Neural cell (in vitro differentiated cells): ENCODE results near the gene TMEM43. TPM values are rescaled to one million over a fixed set of nuclear protein-coding genes. Genes with fewer than 3 reads are reported as not detected.

ENCODE experiments used
- H2AFZ ChIP-seq: fragments of 200-600, 300-800 bp; sonication (generic), shearing (Covaris generic); 2 replicates; pipeline ENCODE4 v1.6.0; 2014; ENCODE audit warnings: low read depth, mild to moderate bottlenecking, antibody characterized with exemption, low read length, moderate library complexity
- H3F3A ChIP-seq: fragments of 200-600 bp; shearing (Covaris generic); 2 replicates; pipeline ENCODE4 v1.6.1; 2016; ENCODE audit warnings: mild to moderate bottlenecking, moderate library complexity, mixed read lengths, antibody characterized with exemption, low read length; ENCODE audit not compliant: insufficient read depth, poor library complexity, severe bottlenecking
- H3K27ac ChIP-seq: fragments of 200-600, 300-800 bp; sonication (generic), shearing (Covaris generic); 2 replicates; pipeline ENCODE4 v1.5.1; 2014; ENCODE audit warnings: mild to moderate bottlenecking, low read length, moderate library complexity
- H3K27me3 ChIP-seq: fragments of 300-800, 200-600 bp; sonication (generic), shearing (Covaris generic); 2 replicates; pipeline ENCODE4 v1.6.0; 2014; ENCODE audit warnings: mild to moderate bottlenecking, low read depth, low read length, moderate library complexity; ENCODE audit not compliant: insufficient read depth
- H3K36me3 ChIP-seq: fragments of 300-800, 200-600 bp; sonication (generic), shearing (Covaris generic); 2 replicates; pipeline ENCODE4 v1.5.1; 2014; ENCODE audit warnings: mild to moderate bottlenecking, antibody characterized with exemption, low read length, moderate library complexity; ENCODE audit not compliant: insufficient read depth
- H3K4me2 ChIP-seq: fragments of 300-800, 200-600 bp; sonication (generic), shearing (Covaris generic); 2 replicates; pipeline ENCODE4 v1.6.0; 2014; ENCODE audit warnings: mild to moderate bottlenecking, low read length
- H3K4me3 ChIP-seq: fragments of 300-800, 200-600 bp; sonication (generic), shearing (Covaris generic); 2 replicates; pipeline ENCODE4 v1.5.1; 2014; ENCODE audit warnings: mild to moderate bottlenecking, low read length, moderate library complexity
- H3K79me2 ChIP-seq: fragments of 200-600 bp; shearing (Covaris generic); replicated peaks from 2 replicates; pipeline ENCODE4 v1.6.0; 2014; ENCODE audit warnings: mild to moderate bottlenecking, low read length, moderate library complexity; ENCODE audit not compliant: insufficient read depth
- H3K9ac ChIP-seq: fragments of 300-800, 200-600 bp; sonication (generic), shearing (Covaris generic); 2 replicates; pipeline ENCODE4 v1.6.1; 2016; ENCODE audit warnings: mild to moderate bottlenecking, low read length, mixed read lengths
- H3K9me2 ChIP-seq: fragments of 200-600 bp; shearing (Covaris generic); 2 replicates; pipeline ENCODE4 v1.6.1; 2016; ENCODE audit warnings: mild to moderate bottlenecking, low read length, mixed read lengths; ENCODE audit not compliant: insufficient read depth
- H3K9me3 ChIP-seq: fragments of 200-600, 300-800 bp; sonication (generic), shearing (Covaris generic); 2 replicates; pipeline ENCODE4 v1.6.1; 2016; ENCODE audit warnings: mild to moderate bottlenecking, mixed run types, low read length, moderate library complexity, mixed read lengths
- H4K20me1 ChIP-seq: fragments of 200-600 bp; shearing (Covaris generic); 2 replicates; pipeline ENCODE4 v1.6.1; 2016; ENCODE audit warnings: mild to moderate bottlenecking, mixed run types; ENCODE audit not compliant: insufficient read depth
- EP300 ChIP-seq: fragments of 450-650 bp; conservative IDR thresholded peaks from 2 replicates; pipeline ENCODE4 v1.6.1; 2014; ENCODE audit warnings: antibody characterized with exemption, mild to moderate bottlenecking, moderate library complexity; ENCODE audit not compliant: poor library complexity, severe bottlenecking
- EZH2 ChIP-seq: fragments of 200-600, 300-800 bp; shearing (Covaris generic), sonication (generic); IDR thresholded peaks from 2 replicates; pipeline ENCODE4 v1.6.1; 2014; ENCODE audit warnings: antibody characterized with exemption, low read length, borderline replicate concordance, mild to moderate bottlenecking; ENCODE audit not compliant: insufficient read depth, poor library complexity, severe bottlenecking
- MXI1 ChIP-seq: fragments of 450-650 bp; conservative IDR thresholded peaks from 2 replicates; pipeline ENCODE4 v1.6.1; 2014; ENCODE audit warnings: antibody characterized with exemption, mild to moderate bottlenecking; ENCODE audit not compliant: poor library complexity, severe bottlenecking
- POLR2AphosphoS5 ChIP-seq: IDR thresholded peaks from 2 replicates; pipeline ENCODE4 v1.6.1; 2012
- RAD21 ChIP-seq: fragments of 450-650 bp; conservative IDR thresholded peaks from 2 replicates; pipeline ENCODE4 v1.6.1; 2014; ENCODE audit warnings: antibody characterized with exemption, mild to moderate bottlenecking, moderate library complexity
- REST ChIP-seq: IDR thresholded peaks from 2 replicates; pipeline ENCODE4 v1.6.1; 2012; ENCODE audit warnings: borderline replicate concordance
- SMC3 ChIP-seq: fragments of 450-650 bp; conservative IDR thresholded peaks from 2 replicates; pipeline ENCODE4 v1.6.1; 2014; ENCODE audit warnings: antibody characterized with exemption, mild to moderate bottlenecking, moderate library complexity; ENCODE audit not compliant: poor library complexity
- TAF1 ChIP-seq: IDR thresholded peaks from 2 replicates; pipeline ENCODE4 v1.6.1; 2012; ENCODE audit warnings: low read depth
- polyA plus RNA-seq: library from polyadenylated mRNA; depleted of rRNA; stranded (reverse); fragments of >200 nt; gene quantifications from 2 replicates; pipeline ENCODE4 v1.2.3, GENCODE V29; 2014
- TF ChIP-seq, protein P1 (sequence below): fragments of 450-650 bp; IDR thresholded peaks from 2 replicates; pipeline ENCODE4 v1.5.1; 2014; ENCODE audit warnings: antibody characterized with exemption, mild to moderate bottlenecking, moderate library complexity; ENCODE audit not compliant: poor library complexity, severe bottlenecking

TMEM43 gene
- polyA plus RNA-seq, 1 donor from 2014 or later = 61.3 TPM

DNA sequence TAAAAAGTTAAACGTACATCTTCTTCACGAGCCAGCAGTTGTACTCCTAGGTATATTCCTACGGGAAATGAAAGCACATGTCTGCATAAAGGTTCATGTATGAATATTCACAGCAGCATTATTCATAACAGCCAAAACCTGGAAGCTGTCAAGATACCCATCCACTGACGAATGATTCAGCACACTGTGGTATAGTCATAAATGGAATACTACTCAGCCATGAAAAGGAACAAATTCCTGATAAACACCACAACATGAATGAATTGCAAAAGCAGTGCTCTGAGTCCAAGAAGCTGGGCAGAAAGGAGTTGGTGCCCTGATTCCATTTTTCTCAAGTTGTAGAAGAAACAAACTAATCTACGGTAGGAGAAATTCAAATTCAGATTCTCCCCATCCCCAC is 3.9 kb downstream of the TMEM43 start:
- TF ChIP-seq EZH2 (no peak), MXI1 (no peak), POLR2AphosphoS5 (no peak), EP300 (no peak), SMC3 (no peak), REST (no peak), RAD21 (no peak)
- Histone ChIP-seq H3K27me3 (no peaks in the 10 kb centered on the region), H3K27ac (no peak overlapping the region), H3K9me3 (no peaks in the 10 kb centered on the region), H3K4me2 (no peak overlapping the region), H4K20me1 (no peaks in the 10 kb centered on the region), H3K79me2 (peaks cover 37% of the 10 kb centered on the region), H3K9me2 (no peaks in the 10 kb centered on the region), H2AFZ (no peak overlapping the region), H3F3A (no peaks in the 10 kb centered on the region), H3K36me3 (peaks cover 9% of the 10 kb centered on the region), H3K4me3 (no peak overlapping the region), H3K9ac (no peak overlapping the region)

- H4K20me1 ChIP-seq = no peaks in the 10 kb centered on the region
- no peak overlapping the region for H3K4me3 ChIP-seq
- no peaks in the 10 kb centered on the region for H3F3A ChIP-seq
- peaks cover 37% of the 10 kb centered on the region for H3K79me2 ChIP-seq
- H2AFZ ChIP-seq = no peak overlapping the region
- no peaks in the 10 kb centered on the region for H3K9me3 ChIP-seq
- no peak overlapping the region for H3K4me2 ChIP-seq
- H3K27me3 ChIP-seq = no peaks in the 10 kb centered on the region
- H3K9ac ChIP-seq = no peak overlapping the region
- peaks cover 9% of the 10 kb centered on the region for H3K36me3 ChIP-seq
- no peak for TF ChIP-seq EP300
- TF ChIP-seq RAD21 = no peak
- TF ChIP-seq REST = no peak
- TF ChIP-seq POLR2AphosphoS5 = no peak
- TF ChIP-seq, protein P1, sequence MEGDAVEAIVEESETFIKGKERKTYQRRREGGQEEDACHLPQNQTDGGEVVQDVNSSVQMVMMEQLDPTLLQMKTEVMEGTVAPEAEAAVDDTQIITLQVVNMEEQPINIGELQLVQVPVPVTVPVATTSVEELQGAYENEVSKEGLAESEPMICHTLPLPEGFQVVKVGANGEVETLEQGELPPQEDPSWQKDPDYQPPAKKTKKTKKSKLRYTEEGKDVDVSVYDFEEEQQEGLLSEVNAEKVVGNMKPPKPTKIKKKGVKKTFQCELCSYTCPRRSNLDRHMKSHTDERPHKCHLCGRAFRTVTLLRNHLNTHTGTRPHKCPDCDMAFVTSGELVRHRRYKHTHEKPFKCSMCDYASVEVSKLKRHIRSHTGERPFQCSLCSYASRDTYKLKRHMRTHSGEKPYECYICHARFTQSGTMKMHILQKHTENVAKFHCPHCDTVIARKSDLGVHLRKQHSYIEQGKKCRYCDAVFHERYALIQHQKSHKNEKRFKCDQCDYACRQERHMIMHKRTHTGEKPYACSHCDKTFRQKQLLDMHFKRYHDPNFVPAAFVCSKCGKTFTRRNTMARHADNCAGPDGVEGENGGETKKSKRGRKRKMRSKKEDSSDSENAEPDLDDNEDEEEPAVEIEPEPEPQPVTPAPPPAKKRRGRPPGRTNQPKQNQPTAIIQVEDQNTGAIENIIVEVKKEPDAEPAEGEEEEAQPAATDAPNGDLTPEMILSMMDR = no peak
- no peak for TF ChIP-seq TAF1
- TF ChIP-seq MXI1 = no peak
- no peak for TF ChIP-seq SMC3
- TF ChIP-seq EZH2 = no peak
- no peaks in the 10 kb centered on the region for H3K9me2 ChIP-seq
- H3K27ac ChIP-seq = no peak overlapping the region
Observed at GRCh38 chr3:14129296-14129695, 4.4 kb downstream of the TMEM43 start.
